CD4-positive, alpha-beta T cell (primary cell): ENCODE data around the gene GDNF. TPM values are rescaled to one million over a fixed set of nuclear protein-coding genes. Genes with fewer than 3 reads are reported as not detected.

Experiments
- ATAC-seq: fragments of 200-7000 bp; cut with Tn5 transposase; one replicate; pipeline ENCODE4 v1.10.0; 2022; ENCODE audit warnings: mild to moderate bottlenecking; ENCODE audit not compliant: poor library complexity
- CTCF ChIA-PET: fragments of 350-600 bp; sonication (Branson Sonifier 250); formaldehyde crosslinking; loops from one replicate; lab custom pipeline; 2021; ENCODE audit warnings: antibody characterized with exemption, inconsistent platforms; lab: Charles Lee
- POLR2A ChIA-PET: fragments of 350-600 bp; sonication (Branson Sonifier 250); formaldehyde crosslinking; loops from one replicate; lab custom pipeline; 2021; ENCODE audit warnings: antibody characterized with exemption, inconsistent platforms; lab: Charles Lee
- DNase-seq, 14 experiments: peaks; one replicate each; pipeline ENCODE4 v3.0.0-alpha.2; 2013 to 2020; ENCODE audit warnings: mixed read lengths in 2 of 14
- H3K27ac ChIP-seq, 2 donors: one replicate each; pipeline versions ENCODE4 v1.5.1 to v1.7.0; 2013; ENCODE audit warnings: low read length in 2 of 2, low read depth in 1 of 2, mild to moderate bottlenecking in 1 of 2
- H3K27me3 ChIP-seq, 2 experiments: 1 replicate in 1 of 2; 2 replicates in 1 of 2; pipeline versions ENCODE4 v1.6.1 to v1.7.0; 2013; ENCODE audit warnings: low read length in 2 of 2, control low read depth in 1 of 2, mild to moderate bottlenecking in 1 of 2, moderate library complexity in 1 of 2; ENCODE audit not compliant: insufficient read depth in 2 of 2, control insufficient read depth in 1 of 2
- H3K36me3 ChIP-seq: one replicate; pipeline ENCODE4 v1.6.1; 2013; ENCODE audit warnings: low read length, control low read depth; ENCODE audit not compliant: insufficient read depth
- H3K4me1 ChIP-seq: one replicate; pipeline ENCODE4 v1.6.1; 2013; ENCODE audit warnings: low read length, control low read depth; ENCODE audit not compliant: insufficient read depth
- H3K4me3 ChIP-seq: one replicate; pipeline ENCODE4 v1.5.1; 2013; ENCODE audit warnings: mild to moderate bottlenecking, low read length, moderate library complexity
- H3K9me3 ChIP-seq, 2 experiments: 1 replicate in 1 of 2; 2 replicates in 1 of 2; pipeline versions ENCODE4 v1.6.1 to v1.7.0; 2013; ENCODE audit warnings: low read length in 2 of 2, mild to moderate bottlenecking in 2 of 2, control low read depth in 1 of 2, moderate library complexity in 1 of 2; ENCODE audit not compliant: control insufficient read depth in 1 of 2, insufficient read depth in 1 of 2
- H3K27ac Mint-ChIP-seq: one replicate; pipeline ENCODE4 v1.8.0; 2020; ENCODE audit warnings: mixed read lengths
- H3K27me3 Mint-ChIP-seq: one replicate; pipeline ENCODE4 v1.8.0; 2021; ENCODE audit warnings: mixed read lengths
- H3K36me3 Mint-ChIP-seq: one replicate; pipeline ENCODE4 v1.8.0; 2021; ENCODE audit warnings: low read depth, mixed read lengths
- H3K4me1 Mint-ChIP-seq: one replicate; pipeline ENCODE4 v1.8.0; 2021; ENCODE audit warnings: low read depth, mixed read lengths
- H3K4me3 Mint-ChIP-seq: one replicate; pipeline ENCODE4 v1.8.0; 2020; ENCODE audit warnings: mild to moderate bottlenecking, mixed read lengths
- H3K9me3 Mint-ChIP-seq: one replicate; pipeline ENCODE4 v1.8.0; 2020; ENCODE audit warnings: mixed read lengths
- CTCF ChIP-seq: fragments of 200-600 bp; IDR thresholded peaks from one replicate; pipeline ENCODE4 v1.8.0; 2022; ENCODE audit warnings: antibody characterized with exemption, mild to moderate bottlenecking
- intact Hi-C, 2 experiments: fragments of 100-400 bp; cut with DNase I in 1 of 2; cut with micrococcal nuclease in 1 of 2; formaldehyde crosslinking; loops; one replicate each; pipeline versions ENCODE4 v1.15.1 to v1.9.0; 2023 to 2025; cut with DNase I, micrococcal nuclease
- total RNA-seq, 174 experiments: library from RNA in 2 of 174; stranded (reverse) in 2 of 174; gene quantifications; one replicate each; pipeline ENCODE4 v1.2.3 and lab custom pipeline; 2021 to 2026

GDNF gene
- total RNA-seq, 2 experiments from 2014 or later = not detected

GRCh38 chr5:37836235-37836591 is 3.6 kb downstream of the GDNF start:
- no peak overlapping the region for H3K27ac Mint-ChIP-seq
- H3K4me1 Mint-ChIP-seq = peaks cover 26% of the 10 kb centered on the region
- peaks cover 86% of the 10 kb centered on the region for H3K27me3 Mint-ChIP-seq
- CTCF ChIA-PET = no interaction called here
- Histone ChIP-seq H3K9me3 (peaks cover 0 to 33% of the 10 kb centered on the region in 2 experiments), H3K27ac (no peak overlapping the region), H3K4me1 (peaks cover 24% of the 10 kb centered on the region), H3K36me3 (no peaks in the 10 kb centered on the region), H3K4me3 (no peak overlapping the region), H3K27me3 (peaks cover 66 to 94% of the 10 kb centered on the region in 2 experiments)
- intact Hi-C loops = loop anchor here in 1 of 2 experiments (5.0 kb wide), 1 partner anchor 356 kb away; no protein-coding TSS in a partner anchor
- ATAC-seq = no peak
- no peaks in the 10 kb centered on the region for H3K9me3 Mint-ChIP-seq
- POLR2A ChIA-PET = no interaction called here
- DNase-seq = no peak
- TF ChIP-seq CTCF = no peak
- no peak overlapping the region for H3K4me3 Mint-ChIP-seq
- no peaks in the 10 kb centered on the region for H3K36me3 Mint-ChIP-seq

GRCh38 chr5:37835380-37835973 is 4.4 kb downstream of the GDNF start:
- CTCF ChIA-PET = no interaction called here
- H3K27me3 ChIP-seq = peaks cover 59 to 89% of the 10 kb centered on the region in 2 experiments

GRCh38 chr5:37834542-37835379 is 5.1 kb downstream of the GDNF start:
- CTCF ChIA-PET = no interaction called here

More at GRCh38 chr5:37835380-37835973, 4.4 kb downstream of the GDNF start:
- H3K27ac Mint-ChIP-seq = no peak overlapping the region
- H3K4me3 Mint-ChIP-seq = no peak overlapping the region
- Histone ChIP-seq H3K9me3 (peaks cover 0 to 33% of the 10 kb centered on the region in 2 experiments), H3K4me1 (peaks cover 24% of the 10 kb centered on the region), H3K27ac (no peak overlapping the region), H3K36me3 (no peaks in the 10 kb centered on the region), H3K4me3 (no peak overlapping the region)
- no peak for TF ChIP-seq CTCF
- POLR2A ChIA-PET = no interaction called here
- H3K9me3 Mint-ChIP-seq = no peaks in the 10 kb centered on the region
- DNase-seq = no peak
- peaks cover 84% of the 10 kb centered on the region for H3K27me3 Mint-ChIP-seq
- H3K4me1 Mint-ChIP-seq = peaks cover 26% of the 10 kb centered on the region
- intact Hi-C loops = loop anchor here in 1 of 2 experiments (5.0 kb wide), 1 partner anchor 357 kb away; no protein-coding TSS in a partner anchor
- ATAC-seq = no peak
- H3K36me3 Mint-ChIP-seq = no peaks in the 10 kb centered on the region

More at GRCh38 chr5:37834542-37835379, 5.1 kb downstream of the GDNF start:
- Mint-ChIP-seq H3K27me3 (peaks cover 90% of the 10 kb centered on the region), H3K36me3 (no peaks in the 10 kb centered on the region), H3K4me3 (no peak overlapping the region), H3K9me3 (no peaks in the 10 kb centered on the region), H3K4me1 (peaks cover 26% of the 10 kb centered on the region), H3K27ac (no peak overlapping the region)
- ATAC-seq = no peak
- intact Hi-C loops = loop anchor here in 1 of 2 experiments (5.0 kb wide), 1 partner anchor 358 kb away; no protein-coding TSS in a partner anchor
- peaks cover 24% of the 10 kb centered on the region for H3K4me1 ChIP-seq
- POLR2A ChIA-PET = no interaction called here
- no peak for TF ChIP-seq CTCF
- H3K4me3 ChIP-seq = no peak overlapping the region
- no peaks in the 10 kb centered on the region for H3K36me3 ChIP-seq
- H3K27me3 ChIP-seq = peaks cover 61 to 89% of the 10 kb centered on the region in 2 experiments
- DNase-seq = no peak
- H3K9me3 ChIP-seq = peaks cover 0 to 33% of the 10 kb centered on the region in 2 experiments
- H3K27ac ChIP-seq = no peak overlapping the region
